GM21447 (cell line): ENCODE results near the gene ADAMTS12.
A peak's percentile ranks its signal among the peaks of the same experiment; 100 is the strongest.

ENCODE experiments used
- ATAC-seq: cut with Tn5 transposase; IDR thresholded peaks from one replicate; pipeline ENCODE4 v1.9.1; 2021; ENCODE audit not compliant: unreplicated experiment

The ADAMTS12 gene

GRCh38 chr5:33719769-33720168 lies 172.0 kb downstream of the ADAMTS12 start:
- no peak for ATAC-seq

DNA sequence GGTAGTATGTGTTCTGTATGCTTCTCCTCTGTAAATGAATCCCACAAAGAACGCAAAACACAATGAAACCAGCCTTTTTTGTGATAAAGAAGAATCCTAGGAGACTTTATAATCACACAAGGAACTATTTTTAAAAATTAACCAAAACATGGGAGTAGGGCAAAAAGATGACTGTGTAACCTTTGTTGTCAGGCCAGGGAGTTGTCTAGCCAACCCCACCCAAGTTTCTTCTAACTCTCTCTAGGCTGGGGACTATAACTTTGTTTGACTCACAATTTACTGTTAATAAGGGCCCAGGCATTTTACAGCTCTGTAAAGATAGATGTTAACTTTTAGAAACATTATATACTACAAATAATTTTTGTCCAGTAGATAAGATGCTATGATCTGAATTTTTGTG lies 176.1 kb downstream of the ADAMTS12 start:
- ATAC-seq, result no peak

DNA sequence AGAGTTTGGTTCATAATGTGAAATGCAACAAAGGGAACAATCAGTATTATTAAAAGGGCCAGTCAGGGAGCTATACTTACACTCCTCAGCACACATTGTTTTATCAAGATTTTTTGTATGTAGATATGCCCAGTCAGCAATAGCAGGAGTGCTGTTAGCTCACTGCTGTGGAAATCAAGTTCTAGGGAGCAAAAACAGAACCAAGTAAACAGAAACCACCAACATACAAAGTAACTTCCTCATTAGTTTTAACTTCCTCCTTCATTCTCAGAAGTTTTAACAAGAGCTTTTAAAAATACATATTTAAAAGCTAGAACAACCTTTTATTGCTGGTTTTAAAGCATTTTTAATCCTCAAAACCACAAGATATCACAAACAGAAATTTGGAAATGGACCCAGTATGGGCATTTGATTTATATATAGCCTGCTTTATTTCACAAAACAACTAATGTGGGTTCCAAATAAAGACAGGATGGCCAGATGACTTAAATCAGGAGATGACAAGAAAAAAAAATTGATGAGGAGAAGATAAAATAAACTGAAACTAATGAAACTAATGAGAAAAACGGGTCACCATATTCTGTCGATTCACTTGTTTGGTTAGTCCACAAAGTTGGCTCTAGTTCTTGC lies 178.5 kb downstream of the ADAMTS12 start:
- no peak for ATAC-seq

- ATAC-seq, result no peak
These were observed 179.1 kb downstream of the ADAMTS12 start for GRCh38 chr5:33712664-33713063.

DNA sequence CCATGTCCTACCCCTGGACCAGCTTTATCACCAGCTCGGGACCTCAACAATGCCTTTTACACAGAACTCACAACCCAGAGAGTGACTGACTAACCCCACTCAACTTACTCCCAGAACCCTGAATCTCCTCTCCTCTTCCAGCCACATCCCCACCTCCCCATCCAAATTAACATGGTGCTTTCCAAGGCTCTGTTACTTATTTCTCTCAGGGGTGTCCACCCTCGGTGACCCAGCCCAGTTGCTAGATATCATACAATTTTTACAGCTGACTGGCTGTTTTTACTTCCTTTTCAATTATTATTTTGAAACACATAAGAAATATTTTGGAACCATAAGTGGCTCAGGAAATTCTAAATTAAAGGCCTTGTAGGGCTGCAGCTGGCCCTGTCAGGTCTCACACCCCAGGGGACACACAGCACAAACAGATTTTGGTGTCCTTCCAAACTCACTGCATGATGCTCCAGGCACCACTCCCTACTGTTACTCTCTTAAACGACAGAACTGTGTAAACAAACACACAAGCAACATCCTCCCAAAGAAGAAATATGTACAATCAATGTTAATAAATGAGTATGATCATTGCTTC lies 180.6 kb downstream of the ADAMTS12 start:
- ATAC-seq, result no peak

DNA sequence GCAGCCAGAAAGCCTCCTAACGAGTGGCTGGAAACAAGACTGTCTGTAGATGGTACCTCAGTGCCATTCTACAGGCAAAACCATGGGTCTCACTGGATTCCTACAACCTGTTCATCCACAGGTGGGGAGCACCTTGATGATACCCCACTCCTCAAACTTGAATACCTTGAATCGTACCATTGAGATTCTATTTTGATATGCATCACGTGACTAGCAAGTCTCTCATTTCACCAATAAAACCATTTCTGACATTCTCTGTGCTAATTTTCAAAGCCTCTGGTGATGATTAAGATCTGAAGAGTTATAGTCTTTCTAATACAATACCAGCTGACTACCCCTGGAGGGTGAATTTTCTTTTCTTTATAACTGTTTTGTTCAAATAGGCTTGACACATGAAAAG lies 188.9 kb downstream of the ADAMTS12 start:
- no peak for ATAC-seq

DNA sequence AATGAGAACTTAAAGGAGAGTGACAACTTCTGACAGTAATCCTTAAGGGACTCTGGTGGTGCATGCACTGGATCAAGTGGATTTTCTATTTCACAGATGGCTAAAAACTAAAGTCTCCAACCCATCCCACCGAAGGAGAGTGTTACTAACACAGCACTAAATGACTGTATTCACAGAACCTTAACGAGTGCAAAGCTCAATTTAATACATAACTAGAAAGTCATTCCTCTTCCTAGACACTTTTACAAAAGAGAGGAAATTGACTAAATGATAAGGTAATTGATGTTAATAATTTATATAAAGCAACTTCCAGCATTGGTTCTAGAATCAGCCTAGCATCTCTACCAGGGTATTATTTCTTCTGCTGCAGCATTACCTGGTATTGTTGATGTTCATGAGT lies 189.8 kb downstream of the ADAMTS12 start:
- ATAC-seq, result no peak

DNA sequence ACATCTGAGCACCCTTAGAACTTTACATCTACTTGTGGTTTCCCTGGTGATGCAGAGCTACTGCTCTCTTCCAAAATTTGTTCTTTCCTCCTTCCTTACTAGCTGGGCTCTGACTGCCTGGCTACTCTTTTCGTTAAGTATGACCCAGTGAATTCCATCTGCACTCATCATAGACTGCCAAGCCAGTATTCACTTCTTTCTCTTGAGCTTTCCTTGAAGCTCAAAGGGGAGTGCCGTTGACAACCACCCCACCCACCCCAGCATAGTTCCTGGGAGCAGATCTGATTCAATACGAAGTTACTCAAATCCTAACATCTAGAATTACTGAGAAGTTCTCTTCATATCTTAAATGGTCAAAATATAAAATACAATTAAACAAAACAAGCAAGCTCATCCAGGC lies 190.5 kb downstream of the ADAMTS12 start:
- no peak for ATAC-seq

GRCh38 chr5:33696411-33696810 lies 195.4 kb downstream of the ADAMTS12 start:
- ATAC-seq, result no peak

DNA sequence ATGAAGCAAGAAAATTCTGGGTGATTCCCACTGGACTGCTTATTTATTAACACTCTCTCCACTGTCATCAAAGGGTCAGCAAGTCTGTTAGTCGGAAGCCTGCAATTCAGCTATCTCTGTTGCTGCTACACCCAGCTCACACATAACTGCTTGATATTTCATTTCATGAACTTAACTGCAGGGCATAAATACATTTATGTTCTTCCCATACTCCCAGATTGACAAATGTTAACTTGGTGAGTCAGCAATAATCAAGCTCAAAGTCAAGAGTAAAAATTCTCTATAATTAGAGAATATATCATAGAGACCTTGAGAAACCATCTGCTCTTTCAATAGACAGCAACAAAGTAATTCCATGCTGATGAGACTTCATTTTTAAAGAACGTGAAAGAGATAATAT lies 198.8 kb downstream of the ADAMTS12 start:
- ATAC-seq, result no peak

GRCh38 chr5:33691856-33692255 lies 199.9 kb downstream of the ADAMTS12 start:
- no peak for ATAC-seq

DNA sequence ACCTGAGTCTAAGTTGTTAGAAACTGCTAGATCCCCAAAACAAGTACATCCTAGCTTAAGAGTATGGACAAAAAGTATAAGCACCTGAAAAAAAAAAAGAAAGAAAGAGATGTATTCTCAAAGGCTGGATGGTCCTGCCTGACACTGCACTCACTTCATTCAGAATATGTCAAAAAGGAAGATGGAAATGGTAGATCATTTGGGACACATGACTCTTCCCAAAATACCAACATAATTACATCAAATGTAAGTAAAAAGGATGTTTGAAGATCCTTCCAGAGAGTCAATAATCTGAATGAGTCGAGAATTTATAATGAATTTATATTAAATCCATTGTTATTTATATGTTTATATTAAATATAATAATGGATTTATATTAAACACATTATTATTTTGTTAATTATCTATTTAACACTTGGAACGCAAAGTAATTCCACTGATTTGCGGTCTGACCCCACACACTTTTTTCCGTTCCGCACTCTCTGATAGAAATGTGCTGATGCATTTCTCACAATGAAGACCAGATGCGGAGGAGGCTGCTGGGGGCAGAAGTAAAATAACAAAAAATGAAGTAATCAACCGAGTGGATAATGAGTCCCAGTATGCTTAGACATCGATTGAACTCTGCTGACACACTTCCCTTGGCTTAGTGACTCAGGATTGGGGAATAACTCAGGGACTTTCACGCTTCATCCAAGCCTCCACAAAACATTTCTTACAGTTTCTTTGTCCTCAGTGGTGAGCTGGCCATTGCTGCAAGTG lies 201.2 kb downstream of the ADAMTS12 start:
- no peak for ATAC-seq

DNA sequence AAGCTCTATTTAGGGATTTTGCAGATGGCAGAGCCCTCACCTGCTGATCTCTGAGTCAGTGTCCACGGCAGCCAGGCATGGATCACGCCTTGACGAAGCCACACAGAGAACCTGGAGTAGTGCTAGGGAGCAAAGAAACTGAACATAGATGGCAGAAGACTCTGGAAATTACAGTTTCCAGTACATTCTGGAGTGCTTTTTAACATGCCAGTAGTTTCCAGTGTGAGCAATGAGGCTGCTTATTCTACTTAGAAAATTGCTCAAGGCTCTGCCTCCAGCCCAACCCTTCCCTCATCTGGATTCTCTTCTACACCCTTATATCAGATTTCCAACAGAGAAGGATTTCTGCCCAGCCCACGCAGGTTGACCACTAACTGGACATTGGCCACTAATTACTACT lies 203.3 kb downstream of the ADAMTS12 start:
- ATAC-seq, result no peak

- ATAC-seq, result no peak
These were observed 203.7 kb downstream of the ADAMTS12 start for GRCh38 chr5:33688066-33688465.

DNA sequence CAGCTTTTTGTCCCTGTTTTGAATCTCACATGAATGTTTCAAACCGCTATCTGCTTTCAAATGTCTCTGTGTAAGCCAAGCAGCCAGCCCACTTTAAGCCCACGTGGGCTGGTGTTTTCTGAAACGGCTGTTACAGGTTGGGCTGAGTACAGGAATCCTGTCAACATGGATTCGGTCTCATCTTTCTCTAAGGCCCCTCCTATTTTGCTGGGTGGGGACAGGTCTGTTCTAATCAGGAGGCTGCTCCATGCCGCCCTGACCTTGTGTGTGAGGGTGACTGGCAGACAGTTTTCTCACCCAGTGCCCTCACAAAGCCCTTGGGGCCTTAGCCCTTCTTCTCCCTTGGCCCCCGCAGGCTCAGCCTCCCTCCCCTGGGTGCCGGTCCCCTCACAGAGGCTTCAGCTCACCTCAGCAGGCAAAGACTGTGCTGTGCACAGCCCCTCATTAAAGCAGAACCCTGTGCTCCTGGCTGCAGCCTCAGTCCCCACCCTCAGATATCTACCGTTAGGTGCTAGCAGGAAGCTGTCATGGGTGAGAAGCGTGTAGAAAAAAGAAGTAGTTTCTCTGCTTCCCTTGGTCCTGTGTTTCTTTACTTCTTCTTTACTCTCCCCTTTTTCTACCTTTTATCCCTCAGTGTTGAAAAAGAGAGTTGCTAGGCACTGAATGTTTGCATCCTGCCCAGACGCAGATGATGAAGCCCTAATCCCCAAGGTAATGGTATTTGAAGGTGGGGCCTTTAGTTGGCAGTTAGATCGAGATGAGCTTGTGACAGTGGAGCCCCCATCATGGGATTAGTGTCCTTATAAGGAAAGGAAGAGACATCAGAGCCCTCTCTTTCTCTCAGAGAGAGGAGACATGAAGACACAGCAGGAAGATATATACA lies 205.7 kb downstream of the ADAMTS12 start:
- no peak for ATAC-seq

DNA sequence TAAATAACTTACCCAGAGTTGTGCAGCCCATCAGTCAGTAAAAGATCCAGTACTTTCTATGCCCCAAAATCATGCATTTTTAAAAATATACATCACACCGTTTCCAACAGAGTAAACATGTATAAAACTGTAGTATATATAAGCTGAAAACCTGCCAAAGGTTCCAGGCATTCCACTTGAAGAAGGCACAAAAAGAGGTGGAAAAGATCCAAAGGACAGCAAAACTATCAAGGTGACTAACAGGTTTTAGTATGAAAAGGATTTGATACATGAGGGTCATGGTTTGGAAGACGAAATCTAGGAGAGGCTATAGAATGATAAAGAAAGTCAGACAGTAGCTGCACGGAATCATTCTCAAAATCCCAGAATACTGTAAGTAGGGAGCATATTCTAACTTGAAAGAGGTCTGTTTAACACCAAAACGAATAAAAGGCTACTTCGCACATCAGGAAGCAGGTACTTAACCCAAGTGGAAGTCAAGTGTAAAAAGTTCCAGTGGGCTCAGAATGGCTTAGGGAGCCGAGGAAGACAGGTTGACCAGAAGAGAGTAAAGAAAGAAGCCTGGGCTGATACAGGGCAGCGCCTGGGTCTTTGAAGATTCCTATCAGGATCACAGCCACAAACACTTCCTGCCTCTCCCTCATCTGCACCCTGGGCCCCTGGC lies 207.2 kb downstream of the ADAMTS12 start:
- ATAC-seq, result no peak

- no peak for ATAC-seq
These were observed 212.0 kb downstream of the ADAMTS12 start for GRCh38 chr5:33679791-33680190.

DNA sequence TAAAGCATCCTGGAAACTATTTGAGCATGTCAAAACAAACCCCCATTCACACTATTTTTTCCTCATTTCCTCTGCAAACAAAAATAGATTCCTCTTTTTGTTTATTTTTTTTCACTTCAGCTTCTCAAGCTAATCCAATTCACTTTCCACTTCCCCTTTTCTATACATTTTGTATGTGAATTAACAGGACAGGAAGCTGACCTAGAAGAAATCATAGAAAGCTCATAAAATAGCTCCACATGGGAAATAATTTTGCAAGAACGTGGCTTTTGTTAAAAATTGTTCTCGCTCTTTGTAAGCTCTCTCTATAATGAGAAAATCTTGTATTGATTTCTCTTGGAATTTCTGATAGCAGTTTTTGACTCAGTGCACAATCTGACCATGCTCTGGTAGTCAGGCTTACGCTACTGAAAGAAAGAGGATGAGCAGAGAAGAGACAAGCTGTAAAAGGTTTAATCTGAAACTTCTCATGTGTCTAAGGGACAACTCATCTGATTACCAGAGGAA lies 215.8 kb downstream of the ADAMTS12 start:
- peak; percentile 78 for ATAC-seq

DNA sequence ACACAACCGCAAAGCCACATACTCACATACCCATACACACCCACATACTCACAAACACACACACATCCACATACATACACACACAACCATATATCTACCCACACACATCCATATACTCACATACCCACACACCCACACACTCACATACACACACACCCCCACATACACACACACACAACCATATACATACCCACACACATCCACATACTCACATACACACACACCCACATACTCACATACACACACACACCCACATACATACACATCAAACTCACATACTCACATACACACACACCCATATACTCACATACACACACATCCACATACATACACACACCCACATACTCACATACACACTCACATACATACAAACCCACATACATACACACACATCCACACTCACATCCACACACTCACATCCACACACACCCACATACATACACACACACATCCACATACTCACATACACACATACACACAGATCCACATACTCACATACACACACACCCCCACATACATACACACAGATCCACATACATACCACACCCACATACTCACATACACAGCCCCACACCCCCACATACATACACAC lies 220.0 kb downstream of the ADAMTS12 start:
- no peak for ATAC-seq

GRCh38 chr5:33662722-33663427 lies 228.9 kb downstream of the ADAMTS12 start:
- ATAC-seq, result no peak
